HCT116 (cell line): ENCODE data around the gene PDE8A. TPM values are rescaled to one million over a fixed set of nuclear protein-coding genes. Genes with fewer than 3 reads are reported as not detected.

ENCODE experiments used
- ATAC-seq: fragments of 200-7000 bp; cut with Tn5 transposase; 2 replicates; pipeline ENCODE4 v1.9.1; 2020; ENCODE audit warnings: mild to moderate bottlenecking, moderate library complexity
- BruUV-seq: library from RNA; stranded (reverse); fragments of 400-500 nt; replicated peaks from 2 replicates; lab custom pipeline; 2021; lab: Mats Ljungman, UMichigan
- CTCF ChIA-PET: fragments of 300-600 bp; sonication (Branson Sonifier 250); formaldehyde crosslinking; loops from one replicate; lab custom pipeline; 2021; ENCODE audit warnings: antibody characterized with exemption; lab: Charles Lee
- POLR2A ChIA-PET: fragments of 300-600, 350-600 bp; sonication (Branson Sonifier 250); formaldehyde crosslinking; loops from one replicate; lab custom pipeline; 2021; ENCODE audit warnings: antibody characterized with exemption; lab: Charles Lee
- RAD21 ChIA-PET, 2 experiments: fragments of 300-600 bp; sonication (Branson Sonifier 250); formaldehyde crosslinking; loops; one replicate each; lab custom pipeline; 2023; ENCODE audit warnings: low total read pairs in 2 of 2; ENCODE audit not compliant: uncharacterized antibody in 2 of 2, unreplicated experiment in 2 of 2, low non-redundant PET in 1 of 2; lab: Charles Lee
- DNase-seq: peaks from one replicate; pipeline ENCODE4 v3.0.0-alpha.2; 2010; ENCODE audit warnings: low read depth, low spot score
- H2AFZ ChIP-seq: fragments of 200-600 bp; shearing (Covaris generic), sonication (generic); 2 replicates; pipeline ENCODE4 v1.6.1; 2017; ENCODE audit warnings: low read depth, mixed run types, mixed read lengths, antibody characterized with exemption, low read length; ENCODE audit not compliant: poor library complexity, severe bottlenecking
- H3K27ac ChIP-seq: 2 replicates; pipeline ENCODE4 v1.5.1; 2012; ENCODE audit warnings: low read depth, low read length
- H3K27me3 ChIP-seq: fragments of 200-600 bp; sonication (generic); 2 replicates; pipeline ENCODE4 v1.6.1; 2016; ENCODE audit warnings: mixed run types, low read length, mixed read lengths; ENCODE audit not compliant: insufficient read depth
- H3K36me3 ChIP-seq, 2 experiments: fragments of 200-500 bp in 1 of 2; fragments of 200-600 bp in 1 of 2; sonication (Bioruptor generic) in 1 of 2; sonication (generic) in 1 of 2; 2 replicates each; pipeline versions ENCODE4 v1.5.1 to v1.6.1; 2014 to 2016; ENCODE audit warnings: low read length in 2 of 2, inconsistent platforms in 1 of 2, mixed read lengths in 1 of 2, mixed run types in 1 of 2; ENCODE audit not compliant: insufficient read depth in 2 of 2, control insufficient read depth in 1 of 2
- H3K4me1 ChIP-seq, 2 experiments: fragments of 200-600 bp in 1 of 2; sonication (generic) in 1 of 2; 2 replicates each; pipeline versions ENCODE4 v1.5.1 to v1.6.1; 2012 to 2017; ENCODE audit warnings: low read length in 2 of 2, inconsistent platforms in 1 of 2, mild to moderate bottlenecking in 1 of 2, mixed read lengths in 1 of 2, mixed run types in 1 of 2, moderate library complexity in 1 of 2; ENCODE audit not compliant: insufficient read depth in 2 of 2, control insufficient read depth in 1 of 2
- H3K4me2 ChIP-seq: fragments of 200-600 bp; sonication (generic); 2 replicates; pipeline ENCODE4 v1.6.1; 2017; ENCODE audit warnings: mixed run types, low read length, mixed read lengths
- H3K4me3 ChIP-seq, 2 experiments: fragments of 200-600 bp in 1 of 2; sonication (generic) in 1 of 2; replicated peaks in 1 of 2; 2 replicates each; pipeline ENCODE4 v1.5.1; 2011 to 2016; ENCODE audit warnings: low read length in 2 of 2, control low read depth in 1 of 2, low read depth in 1 of 2, mild to moderate bottlenecking in 1 of 2, mixed read lengths in 1 of 2, mixed run types in 1 of 2
- H3K79me2 ChIP-seq: fragments of 200-600 bp; sonication (generic); 2 replicates; pipeline ENCODE4 v1.6.1; 2017; ENCODE audit warnings: mild to moderate bottlenecking, mixed run types, low read length, moderate library complexity, mixed read lengths; ENCODE audit not compliant: insufficient read depth
- H3K9ac ChIP-seq: fragments of 200-600 bp; sonication (generic); 2 replicates; pipeline ENCODE4 v1.6.1; 2016; ENCODE audit warnings: low read length, mixed read lengths
- H3K9me2 ChIP-seq: fragments of 200-600 bp; sonication (generic), shearing (Covaris generic); 2 replicates; pipeline ENCODE4 v1.6.1; 2017; ENCODE audit warnings: mixed run types, mild to moderate bottlenecking, moderate library complexity; ENCODE audit not compliant: insufficient read depth
- H3K9me3 ChIP-seq, 2 experiments: fragments of 200-500 bp in 1 of 2; fragments of 200-600 bp in 1 of 2; sonication (Bioruptor generic) in 1 of 2; sonication (generic) in 1 of 2; 2 replicates each; pipeline ENCODE4 v1.6.1; 2014 to 2017; ENCODE audit warnings: low read length in 2 of 2, mixed read lengths in 2 of 2, inconsistent platforms in 1 of 2, low read depth in 1 of 2, mild to moderate bottlenecking in 1 of 2, mixed run types in 1 of 2, moderate library complexity in 1 of 2; ENCODE audit not compliant: control insufficient read depth in 1 of 2, insufficient read depth in 1 of 2
- H4K20me1 ChIP-seq: fragments of 200-600 bp; sonication (generic), shearing (Covaris generic); 2 replicates; pipeline ENCODE4 v1.6.1; 2017; ENCODE audit warnings: mixed run types, mild to moderate bottlenecking, moderate library complexity; ENCODE audit not compliant: insufficient read depth
- ATF3 ChIP-seq: IDR thresholded peaks from 2 replicates; pipeline ENCODE4 v1.6.1; 2012
- CBX3 ChIP-seq: IDR thresholded peaks from 2 replicates; pipeline ENCODE4 v1.6.1; 2012; ENCODE audit warnings: low read depth
- CTCF ChIP-seq, 3 experiments: fragments of 200-600 bp in 1 of 3; sonication (generic) in 1 of 3; IDR thresholded peaks in 2 of 3; conservative IDR thresholded peaks in 1 of 3; 2 replicates each; pipeline ENCODE4 v1.5.1; 2012 to 2017; ENCODE audit warnings: low read depth in 2 of 3, low read length in 2 of 3, antibody characterized with exemption in 1 of 3, borderline replicate concordance in 1 of 3, control low read depth in 1 of 3, mild to moderate bottlenecking in 1 of 3, mixed read lengths in 1 of 3, mixed run types in 1 of 3, moderate library complexity in 1 of 3; ENCODE audit not compliant: insufficient read depth in 1 of 3
- EGR1 ChIP-seq: IDR thresholded peaks from 2 replicates; pipeline ENCODE4 v1.6.1; 2012; ENCODE audit warnings: low read depth
- EZH2 ChIP-seq: fragments of 200-600 bp; sonication (generic); IDR thresholded peaks from 2 replicates; pipeline ENCODE4 v1.6.1; 2017; ENCODE audit warnings: antibody characterized with exemption, mixed run types
- EZH2phosphoT487 ChIP-seq: fragments of 200-600 bp; IDR thresholded peaks from 2 replicates; pipeline ENCODE4 v1.6.1; 2018; ENCODE audit warnings: antibody characterized with exemption, borderline replicate concordance
- FOSL1 ChIP-seq: IDR thresholded peaks from 2 replicates; pipeline ENCODE4 v1.6.1; 2012; ENCODE audit warnings: low read depth
- RAD21 ChIP-seq: IDR thresholded peaks from 2 replicates; pipeline ENCODE4 v1.6.1; 2012; ENCODE audit warnings: low read depth, mild to moderate bottlenecking
- REST ChIP-seq: IDR thresholded peaks from 2 replicates; pipeline ENCODE4 v1.6.1; 2012; ENCODE audit warnings: low read depth
- SRF ChIP-seq: IDR thresholded peaks from 2 replicates; pipeline ENCODE4 v1.6.1; 2012; ENCODE audit warnings: low read depth
- YY1 ChIP-seq: IDR thresholded peaks from 2 replicates; pipeline ENCODE4 v1.6.1; 2011; ENCODE audit warnings: low read length, low read depth, moderate library complexity, mild to moderate bottlenecking; ENCODE audit not compliant: insufficient replicate concordance; ENCODE audit errors: extremely low read depth
- ZBTB33 ChIP-seq: IDR thresholded peaks from 2 replicates; pipeline ENCODE4 v1.6.1; 2011; ENCODE audit warnings: mild to moderate bottlenecking, low read length, moderate library complexity; ENCODE audit not compliant: insufficient replicate concordance; ENCODE audit errors: extremely low read depth
- ZFX ChIP-seq: fragments of 450-650 bp; IDR thresholded peaks from 2 replicates; pipeline ENCODE4 v1.6.1; 2017
- intact Hi-C: fragments of 100-400 bp; cut with micrococcal nuclease; formaldehyde crosslinking; loops from 2 replicates; pipeline ENCODE4 v1.10.0; 2022
- total RNA-seq: library from RNA; stranded (reverse); gene quantifications from one replicate; pipeline ENCODE4 v1.2.1, GENCODE V29; 2021; ENCODE audit not compliant: unreplicated experiment

The PDE8A gene
- total RNA-seq, 1 experiment from 2014 or later, result 37.8 TPM

- no peaks in the 10 kb centered on the region for H3K9me3 ChIP-seq
- no peak overlapping the region for H3K4me2 ChIP-seq
- intact Hi-C loops, result no loop called here
- no TSS peak for BruUV-seq
- no peak for DNase-seq
- CTCF ChIA-PET, result no interaction called here
- H3K36me3 ChIP-seq, result no peaks in the 10 kb centered on the region
- H3K4me1 ChIP-seq, result no peaks in the 10 kb centered on the region
- H3K9me2 ChIP-seq, result no peaks in the 10 kb centered on the region
- no peak overlapping the region for H2AFZ ChIP-seq
- TF ChIP-seq CBX3 (no peak), FOSL1 (no peak), YY1 (no peak), SRF (no peak), ZFX (no peak), CTCF (IDR thresholded peaks at IDR 0.05 in 2 of 3, conservative IDR thresholded peaks at IDR 0.05 in 1 of 3; ENCODE audit: borderline replicate concordance in 1 of 3, insufficient read depth in 1 of 3, low read depth in 2 of 3, low read length in 2 of 3) (no peak), EZH2 (no peak), ATF3 (no peak), ZBTB33 (no peak), REST (no peak), RAD21 (no peak), EZH2phosphoT487 (no peak), EGR1 (no peak)
- RAD21 ChIA-PET, result no interaction called here
- H3K9ac ChIP-seq, result no peak overlapping the region
- H3K4me3 ChIP-seq, result no peak overlapping the region
- no peak overlapping the region for H3K27ac ChIP-seq
- POLR2A ChIA-PET, result no interaction called here
- ATAC-seq, result no peak
- H3K79me2 ChIP-seq, result no peaks in the 10 kb centered on the region
- no peaks in the 10 kb centered on the region for H3K27me3 ChIP-seq
- H4K20me1 ChIP-seq, result no peaks in the 10 kb centered on the region
Measured at GRCh38 chr15:85151861-85152260, 170.2 kb downstream of the PDE8A start.
